Anterior cingulate cortex (tissue), 58 donors: ENCODE data around the gene GAGE2A.
"Not testable (repeated sequence)": the region's sequence is repeated elsewhere in the genome, so short reads cannot be mapped to it uniquely, and the experiment has no call there.

Experiments
- DNase-seq, 58 donors: peaks; one replicate each; lab custom pipeline; 2025; lab: John Stamatoyannopoulos, UW

The GAGE2A gene, protein sequence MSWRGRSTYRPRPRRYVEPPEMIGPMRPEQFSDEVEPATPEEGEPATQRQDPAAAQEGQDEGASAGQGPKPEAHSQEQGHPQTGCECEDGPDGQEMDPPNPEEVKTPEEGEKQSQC

GRCh38 chrX:49589196-49589595 lies at the start of gene GAGE2A:
Gene GAGE2A, plus strand, starts transcription at chrX:49589496. Its CDS starts 1,155 bp downstream, at chrX:49590651.
- not testable (repeated sequence) for DNase-seq

GRCh38 chrX:49541433-49541832 lies 47.9 kb upstream of the GAGE2A start, which contains the start of gene GAGE12D:
Gene GAGE12D, plus strand, starts transcription at chrX:49541733. Its CDS starts 1,155 bp downstream, at chrX:49542888.
- DNase-seq: not testable (repeated sequence)

DNA sequence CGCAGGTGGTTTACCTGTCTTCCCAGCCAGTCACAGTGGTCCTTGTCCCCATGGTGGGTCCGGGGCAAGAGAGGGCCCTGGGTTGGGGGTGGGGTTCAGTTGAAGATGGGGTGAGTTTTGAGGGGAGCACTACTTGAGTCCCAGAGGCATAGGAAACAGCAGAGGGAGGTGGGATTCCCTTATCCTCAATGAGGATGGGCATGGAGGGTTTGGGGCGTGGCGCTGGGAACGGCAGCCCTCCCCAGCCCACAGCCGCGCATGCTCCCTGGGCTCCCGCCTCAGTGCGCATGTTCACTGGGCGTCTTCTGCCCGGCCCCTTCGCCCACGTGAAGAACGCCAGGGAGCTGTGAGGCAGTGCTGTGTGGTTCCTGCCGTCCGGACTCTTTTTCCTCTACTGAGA lies 38.3 kb upstream of the GAGE2A start, which contains the start of gene GAGE12E:
GAGE12E (plus strand) TSS at position 301 of the 400 bp plus-strand sequence. CDS start 1,155 bp downstream, outside the sequence.
- DNase-seq: not testable (repeated sequence)

GRCh38 chrX:49560542-49560941 lies 28.8 kb upstream of the GAGE2A start, which contains the start of gene GAGE12F:
Gene GAGE12F, plus strand, starts transcription at chrX:49560842. Its CDS starts 1,155 bp downstream, at chrX:49561997.
- not testable (repeated sequence) for DNase-seq

DNA sequence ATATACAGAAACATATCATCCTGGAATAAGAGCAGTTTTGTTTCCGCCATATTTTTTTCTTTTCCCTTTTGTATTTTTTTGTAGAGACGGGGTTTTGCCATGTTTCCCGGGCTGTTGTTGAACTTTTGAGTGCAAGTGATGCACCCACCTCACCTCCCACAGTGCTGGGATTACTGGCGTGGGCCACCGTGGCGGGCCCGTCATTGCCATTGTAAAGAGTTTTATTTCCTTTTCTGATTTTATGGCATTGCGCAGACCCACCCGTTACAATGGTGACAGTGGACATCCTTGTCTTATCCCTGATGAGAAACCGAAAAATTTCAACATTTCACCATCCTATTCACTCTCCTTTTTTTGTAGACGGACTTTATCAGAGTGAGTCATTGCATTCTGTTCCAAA lies 20.6 kb upstream of the GAGE2A start:
- not testable (repeated sequence) for DNase-seq

DNA sequence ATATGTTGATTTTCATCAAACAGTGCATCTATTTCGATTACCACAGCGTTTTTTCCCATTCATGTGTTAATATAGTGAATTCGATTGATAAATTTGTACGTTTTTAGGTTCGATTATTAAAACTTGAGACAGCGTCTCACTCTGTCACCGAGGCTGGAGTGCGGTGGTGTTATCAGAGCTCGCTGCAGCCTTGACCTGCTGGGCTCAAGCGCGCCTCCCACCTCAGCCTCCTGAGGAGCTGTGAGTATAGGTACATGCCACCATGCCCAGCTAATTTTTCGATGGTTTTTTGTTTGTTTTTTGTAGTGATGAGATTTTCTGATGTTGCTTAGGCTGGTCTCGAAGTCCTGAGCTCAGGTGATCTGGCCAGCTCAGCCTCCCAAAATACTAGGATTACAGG lies 20.1 kb upstream of the GAGE2A start:
- not testable (repeated sequence) for DNase-seq

DNA sequence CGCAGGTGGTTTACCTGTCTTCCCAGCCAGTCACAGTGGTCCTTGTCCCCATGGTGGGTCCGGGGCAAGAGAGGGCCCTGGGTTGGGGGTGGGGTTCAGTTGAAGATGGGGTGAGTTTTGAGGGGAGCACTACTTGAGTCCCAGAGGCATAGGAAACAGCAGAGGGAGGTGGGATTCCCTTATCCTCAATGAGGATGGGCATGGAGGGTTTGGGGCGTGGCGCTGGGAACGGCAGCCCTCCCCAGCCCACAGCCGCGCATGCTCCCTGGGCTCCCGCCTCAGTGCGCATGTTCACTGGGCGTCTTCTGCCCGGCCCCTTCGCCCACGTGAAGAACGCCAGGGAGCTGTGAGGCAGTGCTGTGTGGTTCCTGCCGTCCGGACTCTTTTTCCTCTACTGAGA lies 19.2 kb upstream of the GAGE2A start, which contains the start of gene GAGE12G:
GAGE12G (plus strand) TSS at position 301 of the 400 bp plus-strand sequence. CDS start 1,155 bp downstream, outside the sequence.
- not testable (repeated sequence) for DNase-seq

GRCh38 chrX:49579649-49580048 lies 9.6 kb upstream of the GAGE2A start, which contains the start of gene GAGE12H:
Gene GAGE12H, plus strand, starts transcription at chrX:49579949. Its CDS starts 1,155 bp downstream, at chrX:49581104.
- DNase-seq: not testable (repeated sequence)

GRCh38 chrX:49589769-49590478 lies 628 bp downstream of the GAGE2A start:
- not testable (repeated sequence) for DNase-seq

GRCh38 chrX:49590488-49590887 lies 1.2 kb downstream of the GAGE2A start:
- DNase-seq: not testable (repeated sequence)

DNA sequence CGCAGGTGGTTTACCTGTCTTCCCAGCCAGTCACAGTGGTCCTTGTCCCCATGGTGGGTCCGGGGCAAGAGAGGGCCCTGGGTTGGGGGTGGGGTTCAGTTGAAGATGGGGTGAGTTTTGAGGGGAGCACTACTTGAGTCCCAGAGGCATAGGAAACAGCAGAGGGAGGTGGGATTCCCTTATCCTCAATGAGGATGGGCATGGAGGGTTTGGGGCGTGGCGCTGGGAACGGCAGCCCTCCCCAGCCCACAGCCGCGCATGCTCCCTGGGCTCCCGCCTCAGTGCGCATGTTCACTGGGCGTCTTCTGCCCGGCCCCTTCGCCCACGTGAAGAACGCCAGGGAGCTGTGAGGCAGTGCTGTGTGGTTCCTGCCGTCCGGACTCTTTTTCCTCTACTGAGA lies 9.4 kb downstream of the GAGE2A start, which contains the start of gene GAGE1:
GAGE1 (plus strand) TSS at position 301 of the 400 bp plus-strand sequence. CDS start 1,155 bp downstream, outside the sequence.
- not testable (repeated sequence) for DNase-seq

DNA sequence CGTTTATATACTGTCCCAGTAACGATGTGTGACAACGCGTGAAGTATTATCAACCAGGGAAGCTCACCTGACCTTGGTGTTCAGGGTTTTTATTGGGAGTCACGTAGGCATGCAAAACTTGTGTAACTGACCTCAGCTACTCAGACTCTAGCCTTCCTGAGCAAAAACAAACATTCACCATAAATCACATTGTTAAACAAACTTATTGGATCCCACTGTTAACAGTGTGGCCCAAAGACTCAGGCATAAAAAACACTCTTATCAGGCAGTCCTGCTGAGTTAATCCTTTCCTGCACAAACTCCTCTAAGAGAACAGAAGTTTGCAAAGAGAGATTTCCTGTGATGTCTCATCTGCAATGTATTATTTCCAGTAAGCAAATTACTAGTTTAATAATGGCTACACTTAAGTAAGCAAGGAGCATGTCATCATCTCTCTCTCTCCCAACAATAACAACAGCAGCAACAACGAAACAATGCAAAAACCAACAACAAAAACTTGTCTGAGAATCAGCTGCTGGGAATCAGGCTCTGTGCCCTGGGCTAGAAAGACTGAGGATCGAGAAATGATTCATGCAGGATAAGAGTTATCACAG lies 21.5 kb downstream of the GAGE2A start:
- no peak for DNase-seq

GRCh38 chrX:49618574-49618973 lies 29.3 kb downstream of the GAGE2A start:
- no peak for DNase-seq

GRCh38 chrX:49627086-49627777 lies 37.9 kb downstream of the GAGE2A start:
- DNase-seq: peak in 7 of 58 donors; percentile 0 to 27 (median 4)

DNA sequence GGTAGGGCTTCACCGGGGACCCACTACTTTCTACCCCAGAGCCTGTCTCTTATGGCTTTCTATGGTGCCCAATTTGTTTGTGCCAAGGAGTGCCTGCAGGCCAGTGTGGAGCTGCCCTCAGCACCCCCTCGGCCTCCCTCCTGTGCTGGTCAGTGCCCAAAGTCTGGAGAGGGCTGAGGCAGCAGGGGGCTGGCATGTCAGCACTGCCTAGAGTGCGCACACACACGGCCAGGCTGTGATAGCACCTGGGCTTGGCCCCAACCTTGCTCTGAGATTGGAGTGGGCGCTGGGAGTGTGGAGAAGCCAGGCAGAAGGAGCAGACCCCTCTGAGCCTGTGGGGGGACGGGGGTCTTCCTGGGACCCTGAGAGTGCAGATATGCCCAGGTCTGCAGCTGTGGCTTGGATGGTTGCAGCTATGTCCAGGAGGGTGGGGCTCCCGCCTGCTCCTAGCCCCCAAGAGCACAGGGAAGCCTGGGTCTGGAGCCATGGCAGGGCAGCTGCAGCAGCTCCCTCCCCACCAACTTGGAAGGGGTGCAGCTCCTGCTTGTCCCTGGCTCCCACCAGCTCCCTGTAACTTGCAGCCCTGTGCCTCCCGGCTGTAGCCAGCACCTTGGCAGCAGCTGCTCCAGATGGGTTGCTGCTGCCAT lies 55.8 kb downstream of the GAGE2A start:
- DNase-seq: no peak
